ENCODE measurements around the gene MYH11. TPM values are rescaled to one million over a fixed set of nuclear protein-coding genes. Genes with fewer than 3 reads are reported as not detected.

The MYH11 gene
- polyA plus RNA-seq, 1 donor from 2014 or later = not detected

DNA sequence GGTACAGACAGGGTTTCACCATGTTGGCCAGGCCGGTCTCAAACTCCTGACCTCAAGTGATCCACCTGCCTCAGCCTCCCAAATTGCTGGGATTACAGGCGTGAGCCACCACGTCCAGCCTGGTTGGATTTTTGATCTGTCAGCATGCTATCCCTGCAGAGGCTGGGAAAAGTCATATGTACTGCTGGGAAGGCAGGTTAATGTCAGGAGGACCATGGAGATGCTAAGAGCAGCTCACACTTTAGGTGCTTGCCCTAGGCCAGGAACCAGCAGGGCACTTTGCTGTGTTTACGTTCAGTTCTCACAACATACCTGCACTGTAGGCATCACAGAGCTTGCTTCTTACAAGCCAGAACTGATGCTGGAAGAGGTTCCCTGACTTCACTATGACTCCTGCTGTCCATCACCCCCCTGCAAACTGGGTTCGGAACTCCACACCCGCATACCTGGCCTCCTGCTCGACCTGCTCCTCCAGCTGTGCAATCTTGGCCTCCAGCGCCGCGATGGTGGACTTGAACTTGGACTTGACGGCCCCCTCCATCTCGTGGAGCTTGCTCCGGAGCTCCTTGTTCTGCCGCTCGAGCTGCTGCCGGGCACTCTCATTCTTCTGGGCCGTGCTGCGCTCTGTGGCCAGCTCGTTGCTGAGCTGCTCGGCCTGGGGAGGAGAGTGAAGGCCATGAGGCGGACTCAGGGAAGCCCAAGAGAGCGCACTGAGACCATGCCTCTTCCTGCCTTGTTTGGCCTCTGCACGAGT lies 140.0 kb downstream of the MYH11 start:
- Histone ChIP-seq H3K9me3 (ENCODE audit: low read length) (no peaks in the 10 kb centered on the region), H3K27ac (ENCODE audit: low read length) (no peak overlapping the region), H3K79me2 (replicated peaks; ENCODE audit: insufficient read depth, low read length) (no peaks in the 10 kb centered on the region), H4K20me1 (ENCODE audit: insufficient read depth) (no peaks in the 10 kb centered on the region), H2AFZ (ENCODE audit: low read depth, low read length) (no peak overlapping the region), H3K4me3 (ENCODE audit: low read length) (no peak overlapping the region), H3K9me2 (ENCODE audit: insufficient read depth, low read length) (no peaks in the 10 kb centered on the region), H3K4me2 (ENCODE audit: low read length) (no peak overlapping the region), H3K9ac (ENCODE audit: low read length) (no peak overlapping the region), H3K27me3 (ENCODE audit: insufficient read depth, low read depth, low read length) (no peaks in the 10 kb centered on the region), H3K36me3 (ENCODE audit: insufficient read depth, low read length) (no peaks in the 10 kb centered on the region), H3F3A (ENCODE audit: insufficient read depth, low read length, poor library complexity, severe bottlenecking) (no peaks in the 10 kb centered on the region)
- TF ChIP-seq MXI1 (conservative IDR thresholded peaks at IDR 0.05; ENCODE audit: poor library complexity, severe bottlenecking) (no peak), RAD21 (conservative IDR thresholded peaks at IDR 0.05) (no peak), EZH2 (IDR thresholded peaks at IDR 0.05; ENCODE audit: borderline replicate concordance, insufficient read depth, low read length, poor library complexity, severe bottlenecking) (no peak), EP300 (conservative IDR thresholded peaks at IDR 0.05; ENCODE audit: poor library complexity, severe bottlenecking) (no peak), SMC3 (conservative IDR thresholded peaks at IDR 0.05; ENCODE audit: poor library complexity) (no peak), TAF1 (IDR thresholded peaks at IDR 0.05; ENCODE audit: low read depth) (no peak), POLR2AphosphoS5 (IDR thresholded peaks at IDR 0.05) (no peak)
- TF ChIP-seq, protein P1, sequence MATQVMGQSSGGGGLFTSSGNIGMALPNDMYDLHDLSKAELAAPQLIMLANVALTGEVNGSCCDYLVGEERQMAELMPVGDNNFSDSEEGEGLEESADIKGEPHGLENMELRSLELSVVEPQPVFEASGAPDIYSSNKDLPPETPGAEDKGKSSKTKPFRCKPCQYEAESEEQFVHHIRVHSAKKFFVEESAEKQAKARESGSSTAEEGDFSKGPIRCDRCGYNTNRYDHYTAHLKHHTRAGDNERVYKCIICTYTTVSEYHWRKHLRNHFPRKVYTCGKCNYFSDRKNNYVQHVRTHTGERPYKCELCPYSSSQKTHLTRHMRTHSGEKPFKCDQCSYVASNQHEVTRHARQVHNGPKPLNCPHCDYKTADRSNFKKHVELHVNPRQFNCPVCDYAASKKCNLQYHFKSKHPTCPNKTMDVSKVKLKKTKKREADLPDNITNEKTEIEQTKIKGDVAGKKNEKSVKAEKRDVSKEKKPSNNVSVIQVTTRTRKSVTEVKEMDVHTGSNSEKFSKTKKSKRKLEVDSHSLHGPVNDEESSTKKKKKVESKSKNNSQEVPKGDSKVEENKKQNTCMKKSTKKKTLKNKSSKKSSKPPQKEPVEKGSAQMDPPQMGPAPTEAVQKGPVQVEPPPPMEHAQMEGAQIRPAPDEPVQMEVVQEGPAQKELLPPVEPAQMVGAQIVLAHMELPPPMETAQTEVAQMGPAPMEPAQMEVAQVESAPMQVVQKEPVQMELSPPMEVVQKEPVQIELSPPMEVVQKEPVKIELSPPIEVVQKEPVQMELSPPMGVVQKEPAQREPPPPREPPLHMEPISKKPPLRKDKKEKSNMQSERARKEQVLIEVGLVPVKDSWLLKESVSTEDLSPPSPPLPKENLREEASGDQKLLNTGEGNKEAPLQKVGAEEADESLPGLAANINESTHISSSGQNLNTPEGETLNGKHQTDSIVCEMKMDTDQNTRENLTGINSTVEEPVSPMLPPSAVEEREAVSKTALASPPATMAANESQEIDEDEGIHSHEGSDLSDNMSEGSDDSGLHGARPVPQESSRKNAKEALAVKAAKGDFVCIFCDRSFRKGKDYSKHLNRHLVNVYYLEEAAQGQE (IDR thresholded peaks at IDR 0.05; ENCODE audit: borderline replicate concordance) = no peak
- TF ChIP-seq, protein P2, sequence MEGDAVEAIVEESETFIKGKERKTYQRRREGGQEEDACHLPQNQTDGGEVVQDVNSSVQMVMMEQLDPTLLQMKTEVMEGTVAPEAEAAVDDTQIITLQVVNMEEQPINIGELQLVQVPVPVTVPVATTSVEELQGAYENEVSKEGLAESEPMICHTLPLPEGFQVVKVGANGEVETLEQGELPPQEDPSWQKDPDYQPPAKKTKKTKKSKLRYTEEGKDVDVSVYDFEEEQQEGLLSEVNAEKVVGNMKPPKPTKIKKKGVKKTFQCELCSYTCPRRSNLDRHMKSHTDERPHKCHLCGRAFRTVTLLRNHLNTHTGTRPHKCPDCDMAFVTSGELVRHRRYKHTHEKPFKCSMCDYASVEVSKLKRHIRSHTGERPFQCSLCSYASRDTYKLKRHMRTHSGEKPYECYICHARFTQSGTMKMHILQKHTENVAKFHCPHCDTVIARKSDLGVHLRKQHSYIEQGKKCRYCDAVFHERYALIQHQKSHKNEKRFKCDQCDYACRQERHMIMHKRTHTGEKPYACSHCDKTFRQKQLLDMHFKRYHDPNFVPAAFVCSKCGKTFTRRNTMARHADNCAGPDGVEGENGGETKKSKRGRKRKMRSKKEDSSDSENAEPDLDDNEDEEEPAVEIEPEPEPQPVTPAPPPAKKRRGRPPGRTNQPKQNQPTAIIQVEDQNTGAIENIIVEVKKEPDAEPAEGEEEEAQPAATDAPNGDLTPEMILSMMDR (IDR thresholded peaks at IDR 0.05; ENCODE audit: poor library complexity, severe bottlenecking) = no peak

DNA sequence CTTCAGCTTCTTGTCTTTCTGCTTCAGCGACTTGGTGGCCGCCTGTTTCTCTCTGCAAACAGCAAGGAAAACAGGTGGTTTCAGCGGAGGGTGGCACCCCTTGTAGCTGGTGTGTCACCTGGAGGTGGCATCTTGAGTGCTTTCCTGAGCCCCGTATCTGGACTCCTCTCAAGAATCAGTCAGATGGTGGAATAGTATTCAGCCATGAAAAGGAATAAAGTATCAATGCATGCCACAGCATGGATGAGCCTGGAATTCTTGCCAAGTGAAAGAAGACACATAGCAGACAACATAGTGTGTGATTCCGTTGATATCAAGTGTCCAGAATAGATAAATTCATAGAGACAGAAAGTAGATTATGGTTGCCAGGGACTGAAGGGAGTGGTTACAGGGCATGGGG lies 141.6 kb downstream of the MYH11 start:
- Histone ChIP-seq H2AFZ (ENCODE audit: low read depth, low read length) (no peak overlapping the region), H4K20me1 (ENCODE audit: insufficient read depth) (no peaks in the 10 kb centered on the region), H3K36me3 (ENCODE audit: insufficient read depth, low read length) (no peaks in the 10 kb centered on the region), H3K79me2 (replicated peaks; ENCODE audit: insufficient read depth, low read length) (no peaks in the 10 kb centered on the region), H3F3A (ENCODE audit: insufficient read depth, low read length, poor library complexity, severe bottlenecking) (no peaks in the 10 kb centered on the region), H3K9me2 (ENCODE audit: insufficient read depth, low read length) (no peaks in the 10 kb centered on the region), H3K27me3 (ENCODE audit: insufficient read depth, low read depth, low read length) (no peaks in the 10 kb centered on the region), H3K9me3 (ENCODE audit: low read length) (no peaks in the 10 kb centered on the region), H3K4me3 (ENCODE audit: low read length) (no peak overlapping the region), H3K4me2 (ENCODE audit: low read length) (no peak overlapping the region), H3K27ac (ENCODE audit: low read length) (no peak overlapping the region), H3K9ac (ENCODE audit: low read length) (no peak overlapping the region)
- TF ChIP-seq EZH2 (IDR thresholded peaks at IDR 0.05; ENCODE audit: borderline replicate concordance, insufficient read depth, low read length, poor library complexity, severe bottlenecking) (no peak), SMC3 (conservative IDR thresholded peaks at IDR 0.05; ENCODE audit: poor library complexity) (no peak), TAF1 (IDR thresholded peaks at IDR 0.05; ENCODE audit: low read depth) (no peak)
- TF ChIP-seq, protein P1 (IDR thresholded peaks at IDR 0.05; ENCODE audit: borderline replicate concordance) = no peak
- TF ChIP-seq, protein P2 (IDR thresholded peaks at IDR 0.05; ENCODE audit: poor library complexity, severe bottlenecking) = no peak

Measured in neural cell (in vitro differentiated cells).